B cell (primary cell): ENCODE results near the gene ARHGAP27. TPM values are rescaled to one million over a fixed set of nuclear protein-coding genes. Genes with fewer than 3 reads are reported as not detected.

Experiments
- ATAC-seq: fragments of 200-7000 bp; cut with Tn5 transposase; one replicate; pipeline ENCODE4 v1.10.0; 2021; ENCODE audit warnings: low read depth, mild to moderate bottlenecking, moderate number of reproducible peaks, moderate library complexity
- CTCF ChIA-PET: fragments of 350-600 bp; sonication (Branson Sonifier 250); formaldehyde crosslinking; loops from one replicate; lab custom pipeline; 2021; ENCODE audit warnings: antibody characterized with exemption, inconsistent platforms; lab: Charles Lee
- POLR2A ChIA-PET: fragments of 350-600 bp; sonication (Branson Sonifier 250); formaldehyde crosslinking; loops from one replicate; lab custom pipeline; 2021; ENCODE audit warnings: antibody characterized with exemption; lab: Charles Lee
- DNase-seq: peaks from one replicate; pipeline ENCODE4 v3.0.0; 2013
- H2AFZ ChIP-seq: 2 replicates; pipeline ENCODE4 v1.6.1; 2012; ENCODE audit warnings: mild to moderate bottlenecking, low read depth, low read length; ENCODE audit not compliant: insufficient read depth, poor library complexity, severe bottlenecking
- H3K27ac ChIP-seq, 2 donors: 1 replicate in 1 of 2; 2 replicates in 1 of 2; pipeline ENCODE4 v1.5.1; 2012 to 2013; ENCODE audit warnings: low read length in 2 of 2, mild to moderate bottlenecking in 2 of 2, moderate library complexity in 1 of 2
- H3K27me3 ChIP-seq, 4 experiments: fragments of 200-600 bp in 1 of 4; sonication (generic) in 1 of 4; replicated peaks in 1 of 4; 1 replicate in 2 of 4; 2 replicates in 2 of 4; pipeline versions ENCODE4 v1.6.1 to v1.7.0; 2013 to 2016; ENCODE audit warnings: low read length in 3 of 4, mild to moderate bottlenecking in 2 of 4, mixed read lengths in 1 of 4, moderate library complexity in 1 of 4; ENCODE audit not compliant: insufficient read depth in 4 of 4, control insufficient read depth in 3 of 4; ENCODE audit errors: control extremely low read depth in 1 of 4
- H3K36me3 ChIP-seq, 2 experiments: replicated peaks in 1 of 2; 1 replicate in 1 of 2; 2 replicates in 1 of 2; pipeline versions ENCODE4 v1.6.1 to v1.7.1; 2013; ENCODE audit warnings: low read length in 1 of 2; ENCODE audit not compliant: insufficient read depth in 2 of 2, control insufficient read depth in 1 of 2; ENCODE audit errors: control extremely low read depth in 1 of 2, extremely low read depth in 1 of 2
- H3K4me1 ChIP-seq, 2 donors: fragments of 200-600 bp in 1 of 2; sonication (generic) in 1 of 2; 1 replicate in 1 of 2; 2 replicates in 1 of 2; pipeline versions ENCODE4 v1.5.1 to v1.6.1; 2013 to 2017; ENCODE audit warnings: low read length in 2 of 2; ENCODE audit not compliant: control insufficient read depth in 2 of 2, insufficient read depth in 2 of 2
- H3K4me2 ChIP-seq: replicated peaks from 2 replicates; pipeline ENCODE3; 2012; ENCODE audit warnings: mild to moderate bottlenecking, low read depth, low read length; ENCODE audit not compliant: poor library complexity, severe bottlenecking
- H3K4me3 ChIP-seq, 5 experiments: fragments of 200-600 bp in 1 of 5; sonication (generic) in 1 of 5; 1 replicate in 3 of 5; 2 replicates in 2 of 5; pipeline versions ENCODE4 v1.5.1 to v1.7.0; 2011 to 2016; ENCODE audit warnings: low read length in 4 of 5, mild to moderate bottlenecking in 4 of 5, low read depth in 2 of 5, control low read depth in 1 of 5, moderate library complexity in 1 of 5; ENCODE audit not compliant: insufficient read depth in 1 of 5; ENCODE audit errors: control extremely low read depth in 1 of 5, extremely low read depth in 1 of 5
- H3K79me2 ChIP-seq: fragments of 200-600 bp; sonication (generic); one replicate; pipeline ENCODE4 v1.6.0; 2016; ENCODE audit warnings: low read length; ENCODE audit not compliant: control insufficient read depth, insufficient read depth
- H3K9ac ChIP-seq: fragments of 200-600 bp; sonication (generic); 2 replicates; pipeline ENCODE4 v1.6.1; 2017; ENCODE audit warnings: mild to moderate bottlenecking, low read length, moderate library complexity
- H3K9me3 ChIP-seq, 3 donors: one replicate each; pipeline versions ENCODE4 v1.6.1 to v1.7.1; 2013; ENCODE audit warnings: low read length in 2 of 3; ENCODE audit not compliant: control insufficient read depth in 2 of 3, insufficient read depth in 1 of 3; ENCODE audit errors: control extremely low read depth in 1 of 3
- H4K20me1 ChIP-seq: 2 replicates; pipeline ENCODE4 v1.6.0; 2012; ENCODE audit warnings: mild to moderate bottlenecking, low read length; ENCODE audit not compliant: insufficient read depth, control insufficient read depth, poor library complexity, severe bottlenecking
- H3K27ac Mint-ChIP-seq: one replicate; pipeline ENCODE4 v1.8.0; 2021; ENCODE audit warnings: mixed read lengths
- H3K27me3 Mint-ChIP-seq: one replicate; pipeline ENCODE4 v1.8.0; 2021; ENCODE audit warnings: mixed read lengths
- H3K4me1 Mint-ChIP-seq: one replicate; pipeline ENCODE4 v1.8.0; 2021; ENCODE audit warnings: mixed read lengths
- H3K4me3 Mint-ChIP-seq: one replicate; pipeline ENCODE4 v1.8.0; 2021; ENCODE audit warnings: mixed read lengths
- H3K9me3 Mint-ChIP-seq: one replicate; pipeline ENCODE4 v1.8.0; 2022; ENCODE audit warnings: mixed read lengths; ENCODE audit not compliant: insufficient read depth
- CTCF ChIP-seq: fragments of 200-600 bp; IDR thresholded peaks from one replicate; pipeline ENCODE4 v1.8.0; 2022; ENCODE audit warnings: antibody characterized with exemption, mild to moderate bottlenecking
- EZH2 ChIP-seq: IDR thresholded peaks from 2 replicates; pipeline ENCODE4 v1.6.1; 2012; ENCODE audit warnings: borderline replicate concordance, low read depth, mild to moderate bottlenecking, moderate library complexity, low read length; ENCODE audit not compliant: insufficient read depth, poor library complexity, severe bottlenecking
- WGBS: methylation state at CpG from one replicate; pipeline ENCODE4 v1.1.5; 2013; ENCODE audit warnings: missing lambda C conversion rate; ENCODE audit not compliant: insufficient coverage; 5-methylcytosine and 5-hydroxymethylcytosine counted together
- intact Hi-C: fragments of 100-400 bp; cut with micrococcal nuclease; formaldehyde crosslinking; loops from one replicate; pipeline ENCODE4 v1.10.0; 2022
- polyA plus RNA-seq: library from polyadenylated mRNA; depleted of rRNA; stranded (reverse); fragments of >200 nt; gene quantifications from 2 replicates; pipeline ENCODE4 v1.2.3, GENCODE V29; 2012
- total RNA-seq, 2 donors: library from RNA; stranded (reverse); fragments of 120-200 nt in 1 of 2; gene quantifications; 1 replicate in 1 of 2; 2 replicates in 1 of 2; pipeline versions ENCODE4 v1.2.3 to v1.2.4, GENCODE V29; 2013 to 2022

Gene ARHGAP27
- total and polyA plus RNA-seq, 2 donors (not counting 1 experiment from before 2014, with no cell fraction given) = 159 to 227 TPM

- TF ChIP-seq CTCF (no peak), EZH2 (no peak)
- Histone ChIP-seq H3K9me3 (no peaks in the 10 kb centered on the region), H3K79me2 (no peaks in the 10 kb centered on the region), H3K4me3 (peak overlapping the region; percentile 30 to 77 (median 61)), H3K27ac (no peak overlapping the region), H3K9ac (peak overlapping the region; percentile 72), H3K27me3 (no peaks in the 10 kb centered on the region), H4K20me1 (no peaks in the 10 kb centered on the region), H3K4me1 (peaks cover 33 to 49% of the 10 kb centered on the region in 2 donors), H3K36me3 (peaks cover 2 to 7% of the 10 kb centered on the region in 2 experiments), H2AFZ (peak overlapping the region; percentile 75), H3K4me2 (peak overlapping the region; percentile 99)
- DNase-seq (peak; percentile 73), ATAC-seq (peak; percentile 50)
- Mint-ChIP-seq H3K4me3 (peak overlapping the region; percentile 88), H3K9me3 (no peaks in the 10 kb centered on the region), H3K27ac (peak overlapping the region; percentile 74), H3K4me1 (peaks cover 35% of the 10 kb centered on the region), H3K27me3 (no peaks in the 10 kb centered on the region)
- ChIA-PET POLR2A (interaction anchor here (0.6 kb wide), 1 partner anchor 60 kb away, joined by 3 read pairs; no protein-coding TSS in a partner anchor), CTCF (no interaction called here)
- intact Hi-C loops = no loop called here
- WGBS = under 1% methylated on average over 55 of the region's 64 CpGs
Observed at GRCh38 chr17:45431531-45432404, 902 bp downstream of the ARHGAP27 start.
